ENCODE data around the gene NRP2. TPM values are rescaled to one million over a fixed set of nuclear protein-coding genes. Genes with fewer than 3 reads are reported as not detected.

NRP2 gene
- total and polyA plus RNA-seq, 2 donors (not counting 1 experiment from before 2014, with no cell fraction given), result 16.6 to 28.7 TPM

DNA sequence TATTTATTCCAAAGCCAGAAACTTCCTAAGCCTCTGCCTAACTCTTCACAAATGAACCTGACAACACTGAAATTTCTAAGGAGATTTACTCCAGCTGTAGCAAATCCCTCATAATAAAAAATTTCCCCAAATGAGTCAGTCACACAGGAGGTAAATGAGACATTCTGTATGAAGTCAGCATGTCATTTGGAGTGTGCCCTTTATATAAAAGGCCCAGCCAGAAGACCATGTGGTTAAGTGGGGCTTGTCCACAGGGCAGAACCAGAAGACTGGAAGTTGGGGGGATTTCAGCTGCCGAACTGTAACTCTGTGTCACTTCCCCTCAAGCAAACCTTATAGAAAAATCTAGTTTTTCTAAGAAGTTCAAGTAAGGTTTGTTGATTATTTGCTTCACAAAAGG lies 30.2 kb downstream of the NRP2 start:
- H3K4me1 ChIP-seq (ENCODE audit: control insufficient read depth, extremely low read depth, insufficient read depth, low read length), result peaks cover 21% of the 10 kb centered on the region

DNA sequence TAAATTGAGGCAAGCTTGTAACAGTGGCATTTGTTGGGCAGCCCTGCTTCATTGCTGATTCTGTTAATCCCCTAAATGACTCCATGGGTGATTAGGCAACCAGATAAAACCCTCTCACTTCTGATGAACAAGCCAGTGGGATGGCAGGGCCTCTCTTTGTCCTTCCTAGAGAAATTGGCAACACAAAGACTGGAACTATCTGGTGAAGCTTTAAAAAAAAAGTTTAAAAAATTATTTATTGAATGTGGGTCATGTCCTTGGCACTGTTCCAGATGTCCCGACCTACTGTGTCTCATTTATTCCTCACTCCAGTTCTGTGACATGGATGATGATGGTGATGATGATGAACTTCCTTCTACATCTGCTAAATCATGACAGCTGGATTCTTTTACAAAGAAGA lies 30.8 kb downstream of the NRP2 start:
- Histone ChIP-seq H3K27ac (ENCODE audit: insufficient read depth, low read length) (no peak overlapping the region), H3K4me2 (ENCODE audit: extremely low read depth, insufficient read depth, low read length) (no peak overlapping the region), H4K20me1 (ENCODE audit: control insufficient read depth, extremely low read depth, insufficient read depth, low read length) (no peaks in the 10 kb centered on the region), H3K4me3 (replicated peaks in 1 of 4; ENCODE audit: control extremely low read depth in 1 of 4, insufficient read depth in 1 of 4, low read depth in 3 of 4, low read length in 4 of 4) (no peak overlapping the region), H3K9ac (ENCODE audit: insufficient read depth, low read length) (no peak overlapping the region), H3K9me3 (ENCODE audit: control insufficient read depth, insufficient read depth, low read depth, low read length) (no peaks in the 10 kb centered on the region), H3K4me1 (ENCODE audit: control insufficient read depth, extremely low read depth, insufficient read depth, low read length) (peaks cover 18% of the 10 kb centered on the region), H3K79me2 (ENCODE audit: control insufficient read depth, insufficient read depth, low read length) (no peaks in the 10 kb centered on the region), H3K36me3 (ENCODE audit: control insufficient read depth, insufficient read depth, low read length) (no peaks in the 10 kb centered on the region), H2AFZ (ENCODE audit: low read length) (no peak overlapping the region), H3K27me3 (ENCODE audit: control insufficient read depth, insufficient read depth, low read length) (no peaks in the 10 kb centered on the region)
- TF ChIP-seq, protein P1, sequence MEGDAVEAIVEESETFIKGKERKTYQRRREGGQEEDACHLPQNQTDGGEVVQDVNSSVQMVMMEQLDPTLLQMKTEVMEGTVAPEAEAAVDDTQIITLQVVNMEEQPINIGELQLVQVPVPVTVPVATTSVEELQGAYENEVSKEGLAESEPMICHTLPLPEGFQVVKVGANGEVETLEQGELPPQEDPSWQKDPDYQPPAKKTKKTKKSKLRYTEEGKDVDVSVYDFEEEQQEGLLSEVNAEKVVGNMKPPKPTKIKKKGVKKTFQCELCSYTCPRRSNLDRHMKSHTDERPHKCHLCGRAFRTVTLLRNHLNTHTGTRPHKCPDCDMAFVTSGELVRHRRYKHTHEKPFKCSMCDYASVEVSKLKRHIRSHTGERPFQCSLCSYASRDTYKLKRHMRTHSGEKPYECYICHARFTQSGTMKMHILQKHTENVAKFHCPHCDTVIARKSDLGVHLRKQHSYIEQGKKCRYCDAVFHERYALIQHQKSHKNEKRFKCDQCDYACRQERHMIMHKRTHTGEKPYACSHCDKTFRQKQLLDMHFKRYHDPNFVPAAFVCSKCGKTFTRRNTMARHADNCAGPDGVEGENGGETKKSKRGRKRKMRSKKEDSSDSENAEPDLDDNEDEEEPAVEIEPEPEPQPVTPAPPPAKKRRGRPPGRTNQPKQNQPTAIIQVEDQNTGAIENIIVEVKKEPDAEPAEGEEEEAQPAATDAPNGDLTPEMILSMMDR (conservative IDR thresholded peaks at IDR 0.05 in 1 of 2, IDR thresholded peaks at IDR 0.05 in 1 of 2; ENCODE audit: low read depth in 1 of 2, low read length in 2 of 2), result no peak
- no peak for TF ChIP-seq EZH2 (IDR thresholded peaks at IDR 0.05; ENCODE audit: low read length, missing control alignments)
- DNase-seq (ENCODE audit: low read depth in 2 of 2), result no peak

More for the DNA sequence above, 30.2 kb downstream of the NRP2 start:
- peak; percentile 54 to 92 for DNase-seq (ENCODE audit: low read depth in 2 of 2)
- Histone ChIP-seq H3K9ac (ENCODE audit: insufficient read depth, low read length) (no peak overlapping the region), H2AFZ (ENCODE audit: low read length) (no peak overlapping the region), H3K27me3 (ENCODE audit: control insufficient read depth, insufficient read depth, low read length) (no peaks in the 10 kb centered on the region), H3K4me2 (ENCODE audit: extremely low read depth, insufficient read depth, low read length) (no peak overlapping the region), H3K27ac (ENCODE audit: insufficient read depth, low read length) (no peak overlapping the region), H3K4me3 (replicated peaks in 1 of 4; ENCODE audit: control extremely low read depth in 1 of 4, insufficient read depth in 1 of 4, low read depth in 3 of 4, low read length in 4 of 4) (no peak overlapping the region), H3K79me2 (ENCODE audit: control insufficient read depth, insufficient read depth, low read length) (no peaks in the 10 kb centered on the region), H3K9me3 (ENCODE audit: control insufficient read depth, insufficient read depth, low read depth, low read length) (no peaks in the 10 kb centered on the region), H4K20me1 (ENCODE audit: control insufficient read depth, extremely low read depth, insufficient read depth, low read length) (no peaks in the 10 kb centered on the region), H3K36me3 (ENCODE audit: control insufficient read depth, insufficient read depth, low read length) (no peaks in the 10 kb centered on the region)
- TF ChIP-seq, protein P1 (conservative IDR thresholded peaks at IDR 0.05 in 1 of 2, IDR thresholded peaks at IDR 0.05 in 1 of 2; ENCODE audit: low read depth in 1 of 2, low read length in 2 of 2), result no peak
- TF ChIP-seq EZH2 (IDR thresholded peaks at IDR 0.05; ENCODE audit: low read length, missing control alignments), result no peak

DNA sequence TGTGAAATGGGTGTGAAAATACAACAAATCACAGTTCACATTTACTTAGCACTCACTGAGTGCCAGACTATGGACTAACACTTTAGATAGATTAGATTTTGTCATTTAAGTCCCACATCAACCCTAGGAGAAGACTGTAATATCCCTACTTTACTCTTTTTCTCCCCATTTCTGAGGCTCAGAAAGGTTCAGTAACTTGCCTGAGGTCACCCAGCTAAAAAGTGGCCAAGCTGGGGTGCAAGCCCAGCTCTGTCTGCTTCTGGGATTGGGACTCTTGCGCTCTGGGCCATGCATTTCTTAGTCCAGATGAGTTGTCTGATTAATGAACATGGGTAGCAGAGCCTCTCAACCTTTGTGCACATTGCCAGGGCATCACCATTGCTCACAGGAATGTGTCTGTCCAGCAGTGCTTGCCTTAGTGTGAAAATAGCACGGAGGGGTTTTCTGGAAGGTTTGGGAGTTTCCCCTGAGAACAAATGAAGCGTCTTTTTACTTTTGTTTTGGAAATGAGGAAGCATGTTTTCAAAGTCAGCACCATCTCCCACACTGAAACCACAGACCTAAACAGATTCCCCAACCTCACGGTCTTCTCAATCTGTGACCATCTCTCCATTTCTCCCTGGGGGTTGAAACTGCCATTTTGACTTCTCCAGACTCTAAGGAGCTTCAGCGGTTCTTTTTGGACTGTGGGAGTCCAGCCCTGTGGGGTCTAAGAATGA lies 31.9 kb downstream of the NRP2 start:
- Histone ChIP-seq H3K79me2 (ENCODE audit: control insufficient read depth, insufficient read depth, low read length) (no peaks in the 10 kb centered on the region), H4K20me1 (ENCODE audit: control insufficient read depth, extremely low read depth, insufficient read depth, low read length) (no peaks in the 10 kb centered on the region), H3K9ac (ENCODE audit: insufficient read depth, low read length) (no peak overlapping the region), H3K4me1 (ENCODE audit: control insufficient read depth, extremely low read depth, insufficient read depth, low read length) (peaks cover 18% of the 10 kb centered on the region), H3K36me3 (ENCODE audit: control insufficient read depth, insufficient read depth, low read length) (no peaks in the 10 kb centered on the region), H3K9me3 (ENCODE audit: control insufficient read depth, insufficient read depth, low read depth, low read length) (no peaks in the 10 kb centered on the region), H3K4me2 (ENCODE audit: extremely low read depth, insufficient read depth, low read length) (peak overlapping the region; percentile 35), H3K27me3 (ENCODE audit: control insufficient read depth, insufficient read depth, low read length) (no peaks in the 10 kb centered on the region), H3K4me3 (replicated peaks in 1 of 4; ENCODE audit: control extremely low read depth in 1 of 4, insufficient read depth in 1 of 4, low read depth in 3 of 4, low read length in 4 of 4) (no peak overlapping the region), H2AFZ (ENCODE audit: low read length) (peak overlapping the region; percentile 43), H3K27ac (ENCODE audit: insufficient read depth, low read length) (peak overlapping the region; percentile 22)
- DNase-seq (ENCODE audit: low read depth in 2 of 2), result peak; percentile 36 to 89
- no peak for TF ChIP-seq EZH2 (IDR thresholded peaks at IDR 0.05; ENCODE audit: low read length, missing control alignments)
- TF ChIP-seq, protein P1 (conservative IDR thresholded peaks at IDR 0.05 in 1 of 2, IDR thresholded peaks at IDR 0.05 in 1 of 2; ENCODE audit: low read depth in 1 of 2, low read length in 2 of 2), result no peak

Measured in fibroblast of lung (primary cell).